CD8-positive, alpha-beta memory T cell (primary cell): Measurements from ENCODE around the gene SCLT1. TPM values are rescaled to one million over a fixed set of nuclear protein-coding genes. Genes with fewer than 3 reads are reported as not detected.
A peak's percentile ranks its signal among the peaks of the same experiment; 100 is the strongest.

Experiments
- CTCF ChIA-PET: fragments of 350-600 bp; sonication (Branson Sonifier 250); formaldehyde crosslinking; loops from one replicate; lab custom pipeline; 2021; ENCODE audit warnings: antibody characterized with exemption; lab: Charles Lee
- POLR2A ChIA-PET: fragments of 350-600 bp; sonication (Branson Sonifier 250); formaldehyde crosslinking; loops from one replicate; lab custom pipeline; 2021; ENCODE audit warnings: antibody characterized with exemption; lab: Charles Lee
- DNase-seq, 5 donors: peaks; one replicate each; pipeline versions ENCODE4 v3.0.0 to v3.0.0-alpha.2; 2020 to 2022; ENCODE audit warnings: mixed read lengths in 1 of 5
- H3K27ac ChIP-seq: one replicate; pipeline ENCODE4 v1.7.0; 2013; ENCODE audit warnings: low read depth, mild to moderate bottlenecking, low read length, moderate library complexity
- H3K27me3 ChIP-seq: 2 replicates; pipeline ENCODE4 v1.7.0; 2013; ENCODE audit warnings: low read length, mild to moderate bottlenecking; ENCODE audit not compliant: insufficient read depth, poor library complexity, severe bottlenecking
- H3K36me3 ChIP-seq: 2 replicates; pipeline ENCODE4 v1.7.0; 2013; ENCODE audit warnings: mild to moderate bottlenecking, low read length, moderate library complexity; ENCODE audit not compliant: insufficient read depth
- H3K4me1 ChIP-seq: 2 replicates; pipeline ENCODE4 v1.7.0; 2013; ENCODE audit warnings: mild to moderate bottlenecking, low read length, moderate library complexity; ENCODE audit not compliant: insufficient read depth
- H3K4me3 ChIP-seq: 2 replicates; pipeline ENCODE4 v1.7.0; 2013; ENCODE audit warnings: mild to moderate bottlenecking, low read length
- H3K9me3 ChIP-seq: 2 replicates; pipeline ENCODE4 v1.7.0; 2013; ENCODE audit warnings: mild to moderate bottlenecking, low read length
- H3K27ac Mint-ChIP-seq, 8 donors: one replicate each; pipeline ENCODE4 v1.8.0; 2020 to 2021; ENCODE audit warnings: mixed read lengths in 8 of 8, mild to moderate bottlenecking in 6 of 8, inconsistent platforms in 3 of 8, moderate library complexity in 3 of 8
- H3K27me3 Mint-ChIP-seq, 2 donors: one replicate each; pipeline ENCODE4 v1.8.0; 2020 to 2021; ENCODE audit warnings: mixed read lengths in 2 of 2, mild to moderate bottlenecking in 1 of 2, moderate library complexity in 1 of 2
- H3K36me3 Mint-ChIP-seq, 3 donors: one replicate each; pipeline ENCODE4 v1.8.0; 2020 to 2021; ENCODE audit warnings: mixed read lengths in 3 of 3, inconsistent platforms in 1 of 3, mild to moderate bottlenecking in 1 of 3
- H3K4me1 Mint-ChIP-seq, 3 donors: one replicate each; pipeline ENCODE4 v1.8.0; 2020 to 2021; ENCODE audit warnings: mixed read lengths in 3 of 3, inconsistent platforms in 1 of 3, mild to moderate bottlenecking in 1 of 3
- H3K4me3 Mint-ChIP-seq, 7 donors: one replicate each; pipeline ENCODE4 v1.8.0; 2020 to 2021; ENCODE audit warnings: mixed read lengths in 7 of 7, mild to moderate bottlenecking in 6 of 7, moderate library complexity in 4 of 7, inconsistent platforms in 2 of 7
- H3K9me3 Mint-ChIP-seq, 5 donors: one replicate each; pipeline ENCODE4 v1.8.0; 2020 to 2022; ENCODE audit warnings: mixed read lengths in 5 of 5, mild to moderate bottlenecking in 3 of 5, moderate library complexity in 2 of 5, inconsistent platforms in 1 of 5
- polyA plus RNA-seq: library from polyadenylated mRNA; unstranded; fragments of 300-500 nt; fragmentation: Illumina TruSeq; gene quantifications from one replicate; pipeline ENCODE4 v1.2.3, GENCODE V29; 2021
- total RNA-seq, 2 experiments: library from RNA; stranded (reverse); gene quantifications; one replicate each; pipeline ENCODE4 v1.2.3, GENCODE V29; 2021

The SCLT1 gene
- total and polyA plus RNA-seq, 3 experiments from 2014 or later: 7.7 to 20.6 (median 18.2) TPM

DNA sequence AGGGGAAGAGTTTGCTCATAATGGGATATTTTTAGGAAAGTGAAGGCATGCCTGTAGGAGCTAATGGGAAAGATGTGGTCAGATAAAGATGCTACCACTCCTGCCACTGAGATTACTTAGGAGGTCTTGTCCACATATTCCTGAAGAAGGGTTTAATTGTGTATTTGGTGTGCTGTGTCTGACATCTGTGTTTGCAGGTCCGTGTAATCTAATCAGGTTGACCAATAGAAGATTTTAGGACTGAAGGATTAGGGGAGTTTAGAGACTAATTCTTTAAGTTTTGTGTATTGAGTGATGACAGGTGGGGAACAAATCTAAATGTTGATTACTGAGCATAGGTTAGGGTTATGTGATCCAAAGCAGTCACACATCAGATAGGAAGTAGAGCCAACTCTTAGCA, 226.6 kb downstream of the SCLT1 start:
- peaks cover 34% of the 10 kb centered on the region for H3K36me3 ChIP-seq
- H3K9me3 ChIP-seq: no peaks in the 10 kb centered on the region
- DNase-seq: no peak
- H3K27ac ChIP-seq: no peak overlapping the region
- no peak overlapping the region for H3K4me3 ChIP-seq
- Mint-ChIP-seq H3K4me1 (peaks cover 21 to 33% (median 25%) of the 10 kb centered on the region in 3 donors), H3K27ac (peak overlapping the region in 4 of 8 donors; percentile 24 to 85 (median 64)), H3K36me3 (peaks cover 0 to 87% (median 27%) of the 10 kb centered on the region in 3 donors), H3K27me3 (no peaks in the 10 kb centered on the region), H3K9me3 (no peaks in the 10 kb centered on the region), H3K4me3 (no peak overlapping the region)
- ChIA-PET CTCF (no interaction called here), POLR2A (no interaction called here)
- H3K4me1 ChIP-seq: peaks cover 17% of the 10 kb centered on the region
- no peaks in the 10 kb centered on the region for H3K27me3 ChIP-seq

- peaks cover 31% of the 10 kb centered on the region for H3K36me3 ChIP-seq
- Mint-ChIP-seq H3K36me3 (peaks cover 0 to 87% (median 26%) of the 10 kb centered on the region in 3 donors), H3K27ac (peak overlapping the region in 4 of 8 donors; percentile 5 to 85 (median 75)), H3K4me1 (peaks cover 25 to 37% (median 29%) of the 10 kb centered on the region in 3 donors), H3K27me3 (no peaks in the 10 kb centered on the region), H3K4me3 (no peak overlapping the region), H3K9me3 (no peaks in the 10 kb centered on the region)
- no peak overlapping the region for H3K4me3 ChIP-seq
- CTCF ChIA-PET: interaction anchor here (1.3 kb wide), 1 partner anchor 12 kb away, joined by 3 read pairs; no protein-coding TSS in a partner anchor
- POLR2A ChIA-PET: no interaction called here
- H3K4me1 ChIP-seq: peaks cover 21% of the 10 kb centered on the region
- H3K27ac ChIP-seq: no peak overlapping the region
- H3K27me3 ChIP-seq: no peaks in the 10 kb centered on the region
- H3K9me3 ChIP-seq: no peaks in the 10 kb centered on the region
- DNase-seq: no peak
Measured at GRCh38 chr4:128866269-128866668, 227.1 kb downstream of the SCLT1 start.

- H3K36me3 Mint-ChIP-seq: peaks cover 0 to 87% (median 28%) of the 10 kb centered on the region in 3 donors
- Histone ChIP-seq H3K9me3 (no peaks in the 10 kb centered on the region), H3K27me3 (no peaks in the 10 kb centered on the region), H3K4me1 (peaks cover 23% of the 10 kb centered on the region), H3K4me3 (no peak overlapping the region), H3K27ac (no peak overlapping the region), H3K36me3 (peaks cover 25% of the 10 kb centered on the region)
- ChIA-PET POLR2A (no interaction called here), CTCF (interaction anchor here (1.3 kb wide), 1 partner anchor 11 kb away, joined by 3 read pairs; no protein-coding TSS in a partner anchor)
- peak overlapping the region in 3 of 8 donors; percentile 9 to 48 (median 38) for H3K27ac Mint-ChIP-seq
- H3K9me3 Mint-ChIP-seq: no peaks in the 10 kb centered on the region
- peaks cover 29 to 38% (median 35%) of the 10 kb centered on the region in 3 donors for H3K4me1 Mint-ChIP-seq
- H3K4me3 Mint-ChIP-seq: no peak overlapping the region
- H3K27me3 Mint-ChIP-seq: peaks cover 0 to 1% of the 10 kb centered on the region in 2 donors
- DNase-seq: no peak
Measured at GRCh38 chr4:128865132-128865531, 228.2 kb downstream of the SCLT1 start.

DNA sequence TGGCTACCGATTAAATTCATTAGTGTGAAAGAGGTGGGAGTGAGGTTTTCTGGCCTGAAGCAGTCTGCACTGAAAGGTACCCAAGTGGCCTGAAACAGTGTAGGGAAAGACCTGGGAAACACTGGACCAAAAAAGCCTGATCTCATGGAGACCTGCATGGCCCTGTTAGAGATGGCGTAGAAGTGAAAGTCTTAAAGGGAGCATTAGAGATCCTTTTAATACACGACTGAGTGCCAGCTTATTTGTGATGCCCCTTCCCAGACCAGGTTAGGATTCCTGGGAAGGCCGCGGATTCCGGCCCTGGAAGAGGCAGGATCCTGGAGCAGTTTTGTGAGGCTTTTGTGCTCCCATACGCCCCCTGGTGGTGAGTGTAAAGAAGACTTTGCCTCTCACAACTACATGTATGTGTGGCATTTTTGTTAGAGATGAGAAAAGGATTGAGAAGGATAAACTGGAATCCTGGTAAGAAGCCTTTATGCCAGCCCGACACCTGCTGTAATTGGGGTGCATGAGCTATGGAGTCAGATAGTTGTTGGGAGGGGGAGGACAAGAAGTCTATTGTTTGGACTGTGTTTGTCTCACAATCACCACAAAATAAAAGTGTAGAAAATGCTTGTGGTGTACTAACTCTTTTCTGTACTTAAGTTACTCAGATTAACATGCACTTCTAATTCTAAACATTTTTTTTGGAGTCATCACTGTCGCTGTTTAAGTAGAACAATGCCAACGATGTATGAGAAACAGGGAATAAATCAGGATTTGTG, 229.8 kb downstream of the SCLT1 start:
- Mint-ChIP-seq H3K4me1 (peaks cover 35 to 43% (median 41%) of the 10 kb centered on the region in 3 donors), H3K27ac (peak overlapping the region; percentile 62 to 95 (median 75)), H3K4me3 (peak overlapping the region in 2 of 7 donors; percentile 27 to 29), H3K36me3 (peaks cover 3 to 84% (median 28%) of the 10 kb centered on the region in 3 donors), H3K9me3 (no peaks in the 10 kb centered on the region), H3K27me3 (peaks cover 0 to 1% of the 10 kb centered on the region in 2 donors)
- Histone ChIP-seq H3K9me3 (no peaks in the 10 kb centered on the region), H3K27ac (no peak overlapping the region), H3K4me1 (peaks cover 23% of the 10 kb centered on the region), H3K36me3 (peaks cover 18% of the 10 kb centered on the region), H3K4me3 (no peak overlapping the region), H3K27me3 (no peaks in the 10 kb centered on the region)
- peak; percentile 50 to 74 (median 63) for DNase-seq
- POLR2A ChIA-PET: interaction anchor here (1.0 kb wide), 1 partner anchor 54 kb away, joined by 3 read pairs; the partner anchor contains the start of gene JADE1
- CTCF ChIA-PET: interaction anchor here (0.7 to 3.3 kb wide), 14 partner anchors 8 to 671 kb away, joined by 3 to 19 read pairs (median 5); partner anchors contain the start of gene JADE1

DNA sequence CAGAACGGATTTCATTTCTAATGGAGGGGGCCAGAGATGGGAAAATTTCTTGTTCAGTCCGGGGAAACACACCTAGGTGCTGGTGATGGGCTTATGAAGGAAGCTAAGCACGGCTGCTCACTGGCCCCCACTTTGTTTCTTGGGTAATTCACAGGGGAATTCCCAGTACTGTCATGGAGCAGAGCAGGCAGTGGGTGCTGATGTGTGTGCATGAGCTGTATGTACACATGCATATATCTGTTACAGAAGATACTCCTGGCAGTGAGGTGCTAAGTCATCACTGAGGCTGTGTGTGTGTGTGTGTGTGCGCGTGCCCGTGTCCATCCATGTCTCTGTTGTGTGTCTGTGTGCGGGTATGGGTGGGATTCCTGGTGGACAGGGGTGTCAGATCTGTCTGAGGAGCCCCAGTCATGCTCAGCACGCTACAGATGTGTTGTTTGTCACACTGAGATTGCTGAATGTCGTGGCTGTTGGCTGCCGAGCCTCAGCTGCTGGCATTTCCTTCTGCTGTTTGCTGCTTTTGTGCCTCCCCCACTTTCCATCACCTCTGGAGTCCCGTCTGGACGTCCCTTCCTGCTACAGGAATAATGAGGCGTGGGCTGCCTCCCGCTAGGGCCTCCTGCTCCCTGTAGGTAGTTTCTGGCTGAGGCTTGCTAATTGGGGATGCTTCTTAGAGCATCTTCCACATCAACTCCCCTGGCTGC, 230.6 kb downstream of the SCLT1 start:
- peak in 3 of 5 donors; percentile 14 to 24 (median 14) for DNase-seq
- Histone ChIP-seq H3K36me3 (peaks cover 16% of the 10 kb centered on the region), H3K4me1 (peaks cover 23% of the 10 kb centered on the region), H3K27me3 (no peaks in the 10 kb centered on the region), H3K9me3 (no peaks in the 10 kb centered on the region), H3K27ac (no peak overlapping the region), H3K4me3 (no peak overlapping the region)
- ChIA-PET POLR2A (interaction anchor here (1.0 to 1.2 kb wide), 2 partner anchors 50 to 53 kb away, joined by 3 to 5 read pairs; partner anchors contain the start of gene JADE1), CTCF (interaction anchor here (0.7 to 3.3 kb wide), 15 partner anchors 9 to 671 kb away, joined by 3 to 19 read pairs (median 5); partner anchors contain the start of gene JADE1)
- peak overlapping the region in 5 of 7 donors; percentile 16 to 29 (median 17) for H3K4me3 Mint-ChIP-seq
- peak overlapping the region; percentile 62 to 95 (median 75) for H3K27ac Mint-ChIP-seq
- H3K27me3 Mint-ChIP-seq: peaks cover 0 to 1% of the 10 kb centered on the region in 2 donors
- no peaks in the 10 kb centered on the region for H3K9me3 Mint-ChIP-seq
- H3K36me3 Mint-ChIP-seq: peaks cover 3 to 85% (median 28%) of the 10 kb centered on the region in 3 donors
- H3K4me1 Mint-ChIP-seq: peaks cover 38 to 43% (median 41%) of the 10 kb centered on the region in 3 donors

GRCh38 chr4:128861856-128862518, 231.4 kb downstream of the SCLT1 start:
- Mint-ChIP-seq H3K9me3 (no peaks in the 10 kb centered on the region), H3K36me3 (peaks cover 3 to 88% (median 29%) of the 10 kb centered on the region in 3 donors), H3K27ac (peak overlapping the region; percentile 62 to 99 (median 80)), H3K4me3 (peak overlapping the region in 6 of 7 donors; percentile 16 to 72 (median 50)), H3K4me1 (peaks cover 38 to 43% (median 42%) of the 10 kb centered on the region in 3 donors), H3K27me3 (peaks cover 0 to 1% of the 10 kb centered on the region in 2 donors)
- CTCF ChIA-PET: interaction anchor here (0.9 to 3.3 kb wide), 11 partner anchors 8 to 670 kb away, joined by 3 to 19 read pairs (median 5); partner anchors contain the start of gene JADE1
- Histone ChIP-seq H3K4me1 (peaks cover 23% of the 10 kb centered on the region), H3K4me3 (no peak overlapping the region), H3K36me3 (peaks cover 24% of the 10 kb centered on the region), H3K9me3 (no peaks in the 10 kb centered on the region), H3K27me3 (no peaks in the 10 kb centered on the region), H3K27ac (no peak overlapping the region)
- POLR2A ChIA-PET: interaction anchor here (1.0 to 1.2 kb wide), 2 partner anchors 49 to 52 kb away, joined by 3 to 5 read pairs; partner anchors contain the start of gene JADE1
- peak in 1 of 5 donors; percentile 14 for DNase-seq
